GM21737 (cell line): Measurements from ENCODE around the gene PAK4.
"Not testable (repeated sequence)": the region's sequence is repeated elsewhere in the genome, so short reads cannot be mapped to it uniquely, and the experiment has no call there.

Experiments
- ATAC-seq: cut with Tn5 transposase; IDR thresholded peaks from one replicate; pipeline ENCODE4 v1.9.1; 2021; ENCODE audit warnings: mild to moderate bottlenecking, moderate library complexity; ENCODE audit not compliant: unreplicated experiment

Gene PAK4

GRCh38 chr19:39125554-39126311 lies at the start of gene PAK4:
PAK4 (plus strand) TSS chr19:39125786; CDS start chr19:39169554, 43,768 bp downstream.
- ATAC-seq: peak; percentile 92

GRCh38 chr19:39077323-39077722 lies 48.3 kb upstream of the PAK4 start:
- no peak for ATAC-seq

DNA sequence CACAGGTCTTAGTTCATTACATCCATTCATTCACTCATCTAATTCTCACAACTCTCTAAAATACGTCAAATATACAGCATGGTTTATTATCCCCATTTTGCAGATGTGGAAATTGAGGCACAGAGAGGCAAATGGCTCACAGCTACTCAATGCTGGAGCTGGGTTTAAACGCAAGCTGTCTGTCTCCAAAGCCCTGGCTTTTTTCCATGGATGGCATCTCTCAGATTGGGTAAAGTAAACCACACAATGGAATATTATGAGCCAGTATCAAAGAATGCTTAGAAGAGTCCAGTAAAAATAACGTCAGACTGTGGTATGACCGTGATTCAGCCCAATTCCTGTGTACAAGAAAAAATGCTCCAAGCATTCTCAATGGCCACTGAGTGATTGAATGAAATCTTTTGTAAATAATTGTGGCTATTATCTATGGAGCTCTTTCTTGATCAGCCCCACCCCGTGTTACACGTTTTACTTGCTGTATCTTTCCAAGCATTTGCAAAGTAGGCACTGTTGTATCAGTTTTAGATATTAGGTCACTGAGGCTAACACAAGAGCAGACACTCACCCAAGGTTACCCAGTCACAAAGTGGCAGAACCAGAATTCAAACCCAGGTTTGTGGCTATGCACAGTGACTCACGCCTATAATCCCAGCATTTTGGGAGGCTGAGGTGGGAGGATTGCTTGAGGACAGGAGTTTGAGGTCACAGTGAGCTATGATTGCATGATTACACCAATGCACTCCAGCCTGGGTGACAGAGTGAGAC lies 47.0 kb upstream of the PAK4 start:
- no peak for ATAC-seq

DNA sequence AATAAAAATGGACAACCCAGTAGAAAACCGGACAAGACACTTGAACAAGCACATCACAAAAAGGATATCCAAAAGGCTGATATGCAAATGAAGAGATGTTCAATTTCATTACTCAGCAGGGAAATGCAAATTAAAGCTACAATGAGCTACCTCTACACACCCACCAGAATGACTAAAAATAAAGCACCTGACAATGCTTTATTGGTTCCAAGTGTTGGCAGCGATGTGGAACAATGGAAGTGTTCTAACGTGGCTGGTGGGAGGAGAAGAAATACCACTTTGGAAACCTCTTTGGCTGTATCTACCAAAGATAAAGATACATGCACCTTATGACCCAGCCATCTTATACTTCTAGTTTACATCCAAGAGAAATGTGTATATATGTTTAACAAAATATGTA lies 45.2 kb upstream of the PAK4 start:
- ATAC-seq: no peak

DNA sequence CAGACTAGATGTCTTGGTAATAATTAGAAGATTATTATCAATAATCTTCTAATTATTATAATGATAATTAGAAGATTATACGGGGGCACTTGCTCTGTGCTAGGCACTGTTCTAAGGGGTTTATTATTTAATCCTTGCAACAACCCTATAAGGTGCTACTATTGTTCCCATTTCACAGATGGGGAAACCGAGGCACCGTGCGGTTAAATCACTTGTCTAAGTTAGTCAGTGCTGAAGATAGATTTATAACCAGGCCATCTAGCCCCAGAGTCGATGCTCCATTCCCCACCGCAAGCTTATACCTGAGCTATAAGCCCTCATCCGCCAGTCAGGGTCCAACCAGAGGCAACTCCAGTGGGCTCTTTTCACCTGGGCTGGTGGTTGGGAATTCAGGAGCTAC lies 43.4 kb upstream of the PAK4 start:
- ATAC-seq: no peak

- no peak for ATAC-seq
Measured at GRCh38 chr19:39082745-39083598, 42.6 kb upstream of the PAK4 start.

DNA sequence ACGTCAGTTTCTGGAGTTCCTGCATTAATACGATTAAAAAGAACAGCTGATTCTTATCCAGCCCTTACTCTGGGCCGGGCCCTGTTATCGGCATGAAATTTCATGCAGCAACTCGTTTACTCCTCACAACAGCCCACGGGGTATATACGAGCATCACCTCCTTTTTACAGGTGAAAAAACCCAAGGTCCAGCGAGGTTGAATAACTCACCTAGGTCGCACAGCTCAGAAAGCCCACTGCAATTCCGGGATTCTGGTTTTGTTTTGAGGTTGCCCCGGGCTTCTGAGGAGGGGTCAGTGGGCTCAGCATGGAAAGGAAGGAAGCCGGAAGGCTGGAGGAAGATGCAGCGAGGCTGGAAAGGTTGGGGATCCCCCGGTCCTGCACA lies 42.0 kb upstream of the PAK4 start:
- no peak for ATAC-seq

- no peak for ATAC-seq
Measured at GRCh38 chr19:39083983-39084731, 41.4 kb upstream of the PAK4 start, which contains the start of gene ACP7. ACP7 (plus strand) TSS chr19:39084368; CDS start chr19:39085270, 902 bp downstream.

DNA sequence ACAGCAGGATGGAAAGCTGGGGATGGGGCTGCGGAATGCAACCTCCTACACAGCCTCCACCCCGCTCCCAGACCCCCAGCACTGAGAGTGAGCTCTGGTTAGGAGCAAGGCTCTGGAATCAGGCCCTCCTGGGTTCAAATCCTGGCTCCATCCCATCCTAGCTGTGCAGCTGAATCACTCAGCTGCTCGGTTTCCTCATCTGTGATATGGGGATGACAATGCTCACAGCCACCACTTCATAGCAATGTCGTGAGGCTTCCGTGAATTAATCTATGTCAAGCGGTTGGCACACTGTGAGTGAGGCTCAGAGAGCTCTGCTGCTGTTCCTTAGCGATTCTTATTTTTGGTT lies 40.9 kb upstream of the PAK4 start:
- no peak for ATAC-seq

DNA sequence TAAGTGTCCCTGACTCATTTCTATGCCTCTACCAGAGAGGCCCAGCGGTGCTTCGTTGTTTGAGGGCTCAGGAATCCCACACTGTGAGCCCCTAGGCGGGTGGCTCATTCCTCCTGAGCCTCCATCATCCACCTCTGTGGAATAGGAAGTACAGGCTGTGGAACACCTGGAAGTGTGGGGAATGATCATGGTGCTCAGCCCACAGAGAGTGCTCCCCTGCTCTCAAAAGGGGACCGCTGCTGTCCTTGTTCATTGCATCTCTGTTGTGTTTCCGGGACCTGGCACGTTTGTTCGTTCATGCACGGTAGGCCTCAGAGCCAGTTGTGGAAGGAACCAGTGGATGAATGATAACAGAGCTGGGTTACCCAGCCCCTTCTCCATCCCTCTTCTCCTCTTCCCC lies 40.2 kb upstream of the PAK4 start:
- no peak for ATAC-seq

GRCh38 chr19:39086386-39086785 lies 39.2 kb upstream of the PAK4 start:
- no peak for ATAC-seq

DNA sequence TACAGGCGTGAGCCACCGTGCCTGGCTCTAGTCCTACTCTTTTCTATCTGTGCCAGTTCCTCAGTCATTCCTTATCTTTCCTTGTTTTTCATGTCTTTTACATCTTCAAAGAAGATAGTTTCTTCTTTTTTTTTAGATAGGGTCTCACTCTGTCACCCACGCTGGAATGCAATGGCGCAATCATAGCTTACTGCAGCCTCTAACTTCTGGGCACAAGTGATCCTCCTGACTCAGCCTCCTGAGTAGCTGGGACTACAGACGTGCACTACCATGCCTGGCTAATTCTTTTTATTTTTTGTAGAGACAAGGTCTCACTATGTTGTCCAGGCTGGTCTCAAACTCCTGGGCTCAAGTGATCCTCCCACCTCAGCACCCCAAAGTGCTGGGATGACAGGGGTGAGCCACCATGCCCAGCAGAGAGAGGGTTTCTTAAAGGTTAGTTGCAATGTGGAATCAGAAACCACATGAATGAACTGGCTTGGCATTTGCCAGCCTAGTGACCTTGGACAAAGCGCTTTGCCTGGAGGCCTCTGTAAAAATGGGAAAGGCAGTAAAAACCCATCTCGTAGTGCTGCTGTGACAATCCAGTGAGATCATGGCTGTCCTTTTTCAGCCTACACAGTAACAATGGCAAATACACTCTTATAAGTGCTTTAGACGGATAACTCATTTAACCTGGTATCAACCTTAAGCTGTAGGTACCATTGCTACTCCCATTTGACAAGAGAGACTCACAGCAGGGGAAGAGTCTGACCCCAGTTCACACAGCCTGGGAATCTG lies 37.5 kb upstream of the PAK4 start:
- no peak for ATAC-seq

GRCh38 chr19:39090016-39090415 lies 35.6 kb upstream of the PAK4 start:
- not testable (repeated sequence) for ATAC-seq

DNA sequence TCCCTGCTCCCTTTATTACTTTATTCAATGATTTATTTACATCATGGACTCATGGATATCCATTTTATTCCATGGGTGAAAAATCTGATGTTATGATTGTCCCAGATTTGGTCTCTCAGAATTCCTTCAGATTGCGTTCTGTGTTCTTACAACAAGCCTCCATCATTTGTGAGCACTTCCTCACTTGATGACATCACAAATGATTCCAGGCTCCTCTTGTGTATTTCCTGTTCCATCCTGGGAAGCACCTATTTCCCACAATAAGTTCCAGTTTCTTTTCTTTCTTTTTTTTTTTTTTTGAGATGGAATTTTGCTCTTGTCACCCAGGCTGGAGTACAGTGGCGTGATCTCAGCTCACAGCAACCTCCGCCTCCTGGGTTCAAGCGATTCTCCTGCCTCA lies 34.7 kb upstream of the PAK4 start:
- ATAC-seq: no peak

DNA sequence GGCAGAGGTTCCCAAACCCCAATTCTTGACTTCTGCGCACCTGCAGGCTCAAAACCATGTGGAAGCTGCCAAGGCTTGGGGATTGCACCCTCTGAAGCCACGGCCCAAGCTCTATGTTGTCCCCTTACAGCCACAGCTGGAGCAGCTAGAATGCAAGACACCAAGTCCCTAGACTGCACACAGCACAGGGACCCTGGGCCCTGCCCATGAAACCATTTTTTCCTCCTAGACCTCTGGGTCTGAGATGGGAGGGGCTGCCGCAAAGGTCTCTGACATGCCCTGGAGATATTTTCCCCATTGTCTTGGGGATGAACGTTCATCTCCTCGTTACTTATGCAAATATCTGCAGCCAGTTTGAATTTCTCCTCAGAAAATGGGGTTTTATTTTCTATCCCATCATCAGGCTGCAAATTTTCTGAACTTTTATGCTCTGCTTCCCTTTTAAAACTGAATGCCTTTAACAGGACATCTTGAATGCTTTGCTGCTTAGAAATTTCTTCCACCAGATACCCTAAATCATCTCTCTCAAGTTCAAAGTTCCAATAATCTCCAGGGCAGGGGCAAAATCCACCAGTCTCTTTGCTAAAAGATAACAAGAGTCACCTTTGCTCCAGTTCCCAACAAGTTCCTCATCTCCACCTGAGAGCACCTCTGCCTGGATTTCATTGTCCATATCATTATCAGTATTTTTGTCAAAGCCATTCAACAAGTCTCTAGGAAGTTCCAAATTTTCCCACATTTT lies 29.6 kb upstream of the PAK4 start:
- not testable (repeated sequence) for ATAC-seq

GRCh38 chr19:39097299-39097698 lies 28.3 kb upstream of the PAK4 start:
- no peak for ATAC-seq

DNA sequence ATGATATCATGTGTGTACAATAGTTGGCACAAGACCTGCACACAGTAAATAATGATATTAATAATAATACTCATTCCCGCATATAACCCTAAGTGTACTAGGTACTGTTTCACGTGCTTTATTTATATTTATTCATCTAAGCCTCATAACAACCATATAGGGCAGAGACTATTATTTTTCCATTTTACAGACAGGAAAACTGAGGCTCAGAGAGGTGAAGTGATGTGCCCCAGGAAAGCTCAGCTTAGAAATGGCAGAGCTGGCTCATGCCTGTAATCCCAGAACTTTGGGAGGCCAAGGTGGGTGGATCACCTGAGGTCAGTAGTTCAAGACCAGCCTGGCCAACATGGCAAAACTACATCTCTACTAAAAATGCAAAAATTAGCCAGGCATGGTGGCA lies 27.9 kb upstream of the PAK4 start:
- ATAC-seq: no peak

- ATAC-seq: no peak
Measured at GRCh38 chr19:39098365-39099269, 27.0 kb upstream of the PAK4 start.
